SKM-1 treated with dmso at 0.1 percent for 144 hours (cell line): ENCODE measurements around the gene CMIP.
A peak's percentile ranks its signal among the peaks of the same experiment; 100 is the strongest.

ENCODE experiments used
- DNase-seq: peaks from one replicate; lab custom pipeline; 2025; ENCODE audit not compliant: unreplicated experiment; lab: John Stamatoyannopoulos, UW

The CMIP gene

DNA sequence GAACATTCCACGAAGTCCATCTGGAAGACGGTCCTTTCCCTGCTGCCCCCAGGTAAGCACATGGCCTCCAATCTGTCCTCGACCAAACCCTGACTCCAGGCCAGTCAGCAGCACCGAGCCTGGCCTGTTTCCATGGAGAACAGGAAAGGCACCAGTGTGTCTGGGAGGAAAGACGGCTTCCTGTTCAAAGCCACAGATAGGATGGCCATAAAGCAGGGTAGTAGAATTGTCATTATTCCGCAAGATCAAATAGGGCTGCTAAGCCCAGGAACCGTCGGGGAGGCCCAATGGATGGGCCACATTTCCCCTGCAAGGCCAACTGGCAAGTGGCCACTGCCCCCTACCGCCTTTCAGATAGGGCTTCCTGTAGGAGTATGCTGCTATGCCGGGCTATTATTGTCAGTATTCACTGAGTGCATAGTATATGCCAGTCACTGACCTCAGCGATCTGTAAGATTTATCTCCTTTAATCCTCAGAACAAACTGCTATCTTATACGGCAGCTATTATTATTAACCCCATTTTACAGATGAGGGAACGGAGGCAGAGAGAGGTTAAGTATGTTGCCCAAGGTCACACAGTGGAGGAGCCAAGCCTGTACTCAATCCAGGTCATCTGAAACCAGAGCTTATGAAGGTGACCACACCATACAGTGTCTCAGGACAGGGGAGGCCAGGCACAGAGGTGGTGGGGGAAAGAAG is 311.5 kb downstream of the CMIP start:
- DNase-seq = peak; percentile 54

DNA sequence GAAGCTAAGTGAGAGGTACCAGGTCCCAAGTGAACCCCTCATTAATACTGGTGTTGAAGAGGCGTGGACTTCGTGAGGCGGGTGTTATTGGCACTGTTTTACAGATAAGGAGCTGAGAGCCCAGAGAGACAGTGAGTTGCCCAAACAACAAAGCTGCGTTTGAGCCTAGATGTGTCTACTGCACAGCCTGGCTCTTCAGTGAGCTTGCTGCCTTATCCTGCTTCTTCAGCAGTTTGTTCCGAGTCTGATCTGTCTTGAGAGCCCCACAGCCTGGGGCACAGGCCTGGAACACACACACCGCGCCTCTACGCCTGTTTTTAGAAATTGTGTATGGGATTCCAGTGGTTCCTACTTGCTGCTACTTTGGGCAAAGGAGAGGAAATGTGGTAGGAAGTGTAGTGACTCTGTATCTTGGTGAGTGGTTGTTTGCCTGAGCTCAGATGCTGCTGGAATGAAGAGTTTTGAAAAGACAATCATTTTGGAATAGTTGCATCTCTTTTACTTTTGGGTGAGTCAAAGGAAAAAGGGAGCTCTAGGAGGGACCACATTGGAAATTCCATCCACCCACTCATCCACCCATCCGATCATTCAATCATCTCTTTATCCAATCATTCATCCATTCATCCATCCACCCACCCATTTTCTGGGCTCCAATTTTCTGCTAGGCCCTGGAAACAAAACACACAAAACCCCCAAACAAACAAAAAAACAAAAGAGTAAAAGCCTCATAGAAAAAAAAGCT is 312.2 kb downstream of the CMIP start:
- DNase-seq = no peak

- peak; percentile 29 for DNase-seq
Observed at GRCh38 chr16:81758376-81758775, 313.8 kb downstream of the CMIP start.
